HG03460 (cell line): ENCODE results near the gene P3H2.
A peak's percentile ranks its signal among the peaks of the same experiment; 100 is the strongest.
"Not testable (repeated sequence)": the region's sequence is repeated elsewhere in the genome, so short reads cannot be mapped to it uniquely, and the experiment has no call there.

Source experiments
- ATAC-seq: cut with Tn5 transposase; IDR thresholded peaks from one replicate; pipeline ENCODE4 v1.9.1; 2021; ENCODE audit not compliant: unreplicated experiment

Gene P3H2

GRCh38 chr3:190120269-190121060, at the start of gene P3H2:
P3H2 (minus strand) TSS chr3:190120897; CDS start chr3:190120731, 166 bp downstream.
- ATAC-seq = peak; percentile 70

DNA sequence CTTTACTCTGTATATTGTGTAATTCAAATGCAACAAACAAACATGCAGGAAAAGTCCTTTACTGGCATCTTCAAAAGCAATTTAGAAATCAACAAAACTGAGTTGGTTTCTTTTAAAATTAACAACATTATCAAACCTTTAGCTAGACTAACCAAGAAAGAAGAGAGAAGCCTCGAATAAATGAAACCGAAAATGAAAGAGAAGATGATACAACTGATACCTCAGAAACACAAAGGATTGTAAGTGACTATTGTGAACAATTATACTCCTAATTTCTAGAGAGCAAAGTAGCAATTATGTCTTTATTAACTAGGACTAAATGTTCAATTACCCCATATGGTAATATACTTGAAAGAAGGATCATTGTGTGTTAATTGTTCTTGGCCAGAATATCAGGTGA, 49.2 kb upstream of the P3H2 start:
- peak; percentile 78 for ATAC-seq

GRCh38 chr3:190169243-190169642, 48.5 kb upstream of the P3H2 start:
- peak; percentile 31 for ATAC-seq

DNA sequence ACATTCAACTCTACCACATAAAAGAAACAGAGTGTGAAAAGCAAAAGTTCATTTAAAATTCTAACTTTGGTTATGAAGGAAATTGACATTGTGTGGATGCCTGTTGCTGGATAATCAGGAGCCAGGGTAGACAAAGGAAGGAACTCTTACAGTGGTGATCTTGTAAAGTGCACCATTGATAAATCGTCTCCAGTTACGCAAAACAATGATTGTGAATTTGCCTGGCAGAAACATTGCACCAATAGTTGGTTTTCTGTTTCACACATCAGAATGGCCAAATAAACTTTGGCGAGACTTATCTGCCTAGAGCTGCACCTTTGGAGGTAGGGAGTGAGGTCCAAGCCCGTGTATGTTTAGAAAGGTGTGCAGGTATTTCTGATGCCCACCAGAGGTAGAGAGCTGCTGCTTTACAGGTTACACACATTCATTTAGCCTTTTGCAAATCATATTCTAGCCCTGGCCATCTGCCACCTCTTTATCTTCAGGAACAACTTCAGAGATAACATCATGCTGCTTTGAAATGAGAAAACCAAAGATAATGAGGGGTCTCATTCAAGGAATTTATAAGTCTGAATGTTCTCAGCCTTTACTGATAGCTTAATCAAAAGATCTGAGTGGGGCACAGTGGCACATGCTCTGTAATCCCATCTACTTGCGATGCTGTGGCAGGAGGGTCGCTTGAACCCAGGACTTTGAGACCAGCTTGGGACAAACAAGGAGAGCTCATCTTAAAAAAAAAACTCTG, 47.4 kb upstream of the P3H2 start:
- no peak for ATAC-seq

- ATAC-seq = no peak
These were observed 46.3 kb upstream of the P3H2 start for GRCh38 chr3:190166948-190167347.

GRCh38 chr3:190165253-190165652, 44.6 kb upstream of the P3H2 start:
- no peak for ATAC-seq

GRCh38 chr3:190162013-190162412, 41.3 kb upstream of the P3H2 start:
- not testable (repeated sequence) for ATAC-seq

DNA sequence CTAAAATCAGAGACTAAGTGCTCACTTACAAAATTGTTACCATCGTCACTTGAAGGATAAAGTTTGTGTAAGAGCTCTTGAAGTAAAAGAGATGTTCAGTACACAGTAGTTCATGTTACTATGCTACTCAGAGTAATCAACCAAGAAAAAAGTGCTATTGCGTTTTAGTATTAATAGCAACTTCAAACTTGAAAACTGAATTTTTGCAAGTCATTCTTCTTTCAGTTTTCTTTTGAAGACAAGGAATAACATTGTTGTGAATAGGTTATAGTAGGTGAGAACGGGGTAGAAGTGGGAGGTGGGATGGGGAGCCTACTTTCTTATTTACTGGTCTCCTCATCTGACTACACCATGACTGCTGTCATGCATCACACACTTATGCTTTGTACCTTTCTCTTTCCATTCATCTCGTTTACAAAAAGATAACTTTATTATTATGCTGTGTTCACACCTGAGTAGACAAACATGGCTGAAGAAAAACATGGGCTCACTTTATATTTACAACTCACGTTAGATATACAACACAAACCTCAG, 39.3 kb upstream of the P3H2 start:
- no peak for ATAC-seq

GRCh38 chr3:190158261-190158660, 37.6 kb upstream of the P3H2 start:
- no peak for ATAC-seq

GRCh38 chr3:190155752-190156151, 35.1 kb upstream of the P3H2 start:
- ATAC-seq = no peak

DNA sequence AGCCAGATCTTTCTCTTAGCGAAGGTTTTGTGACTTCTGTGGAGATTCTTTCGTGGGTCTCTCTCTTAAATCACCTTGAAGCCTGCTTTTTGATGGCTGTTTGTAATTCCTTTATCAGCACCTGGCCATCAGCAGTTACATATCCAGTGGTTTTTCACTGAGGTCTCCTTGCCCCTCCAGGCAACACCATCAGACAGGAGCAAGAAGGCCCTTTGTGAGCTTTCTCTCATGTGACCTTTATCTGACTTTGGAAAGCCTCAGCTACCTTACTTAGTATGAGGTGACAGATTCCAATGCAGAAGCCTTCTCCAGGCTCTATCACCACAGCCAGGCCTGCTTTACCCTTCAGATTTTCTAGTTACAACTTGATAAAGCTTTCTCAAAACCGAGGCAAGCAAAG, 30.0 kb upstream of the P3H2 start:
- ATAC-seq = no peak

GRCh38 chr3:190149830-190150619, 29.3 kb upstream of the P3H2 start:
- not testable (repeated sequence) for ATAC-seq

- ATAC-seq = not testable (repeated sequence)
These were observed 24.1 kb upstream of the P3H2 start for GRCh38 chr3:190144793-190145192.

DNA sequence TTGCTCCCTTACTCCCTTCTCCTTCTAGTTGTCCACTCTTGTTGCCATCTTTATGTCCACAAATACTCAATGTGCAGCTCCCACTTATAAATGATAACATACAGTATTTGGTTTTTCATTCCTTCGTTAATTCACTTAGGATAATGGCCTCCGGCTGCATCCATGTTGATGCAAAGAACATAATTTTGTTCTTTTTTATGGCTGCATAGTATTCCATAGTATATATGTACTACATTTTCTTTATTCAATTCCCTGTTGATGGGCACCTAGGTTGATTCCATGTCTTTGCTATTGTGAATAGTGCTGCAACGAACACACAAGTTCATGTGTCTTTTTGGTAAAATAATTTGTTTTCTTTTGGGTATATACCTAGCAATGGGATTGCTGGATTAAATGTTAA, 21.3 kb upstream of the P3H2 start:
- no peak for ATAC-seq

DNA sequence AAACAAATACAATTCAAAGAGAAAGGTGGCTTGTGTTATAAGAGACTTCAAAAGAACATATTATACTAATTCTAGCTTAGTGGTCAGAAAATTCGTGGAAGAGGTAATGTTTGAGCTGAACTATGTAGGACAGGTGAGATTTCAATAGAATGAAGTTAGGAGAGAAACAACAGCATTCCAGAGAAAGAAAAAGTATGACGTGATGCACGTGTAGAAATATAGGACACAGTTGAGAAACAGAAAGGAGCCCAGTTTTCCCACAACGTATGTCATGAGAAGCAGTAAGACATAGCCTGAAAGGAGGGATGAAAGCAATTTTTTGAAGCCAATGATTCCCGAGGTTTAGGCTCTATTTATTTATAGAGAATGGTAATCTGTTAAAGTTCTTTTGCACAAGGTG, 18.7 kb upstream of the P3H2 start:
- ATAC-seq = no peak

GRCh38 chr3:190132371-190132770, 11.7 kb upstream of the P3H2 start:
- no peak for ATAC-seq

DNA sequence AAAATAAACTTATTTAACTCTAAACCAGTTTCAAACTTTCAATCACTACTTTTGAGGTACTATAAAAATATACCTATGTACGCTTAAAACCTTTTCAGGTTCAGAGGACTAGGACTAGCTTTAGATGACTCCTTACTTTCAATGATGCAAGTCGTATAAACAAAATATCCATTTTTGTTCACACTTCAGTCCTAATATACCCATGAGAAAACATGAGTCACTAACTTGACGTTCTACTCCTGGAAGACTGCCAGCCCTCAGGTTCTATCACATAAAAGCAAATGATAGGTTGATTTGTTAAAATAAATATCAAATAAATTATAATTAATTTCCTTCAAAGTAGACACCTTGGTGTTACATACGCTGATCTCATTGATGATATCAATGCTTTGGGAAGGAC, 10.6 kb upstream of the P3H2 start:
- ATAC-seq = no peak

GRCh38 chr3:190130696-190131095, 10.0 kb upstream of the P3H2 start:
- ATAC-seq = no peak

GRCh38 chr3:190130037-190130436, 9.3 kb upstream of the P3H2 start:
- no peak for ATAC-seq

DNA sequence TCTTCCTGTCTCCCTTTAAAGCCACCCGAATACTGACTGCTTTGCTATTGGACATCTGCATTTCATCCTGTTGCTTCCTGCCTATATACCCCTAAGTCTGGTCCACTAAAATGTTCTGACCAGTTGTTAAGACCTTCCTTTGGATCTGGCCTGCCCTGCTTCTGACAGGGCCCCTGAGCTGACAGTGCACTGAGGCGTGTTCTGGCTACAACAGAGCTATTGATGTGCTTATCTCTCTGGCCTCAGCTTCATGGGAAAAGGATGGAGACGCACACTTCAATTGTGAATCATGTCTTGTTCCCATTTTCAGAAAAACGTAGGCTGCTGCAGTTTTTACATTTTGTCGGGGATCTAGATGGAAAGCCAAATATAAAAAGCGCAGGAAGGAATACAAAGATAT, 7.1 kb upstream of the P3H2 start:
- no peak for ATAC-seq

GRCh38 chr3:190127195-190127594, 6.5 kb upstream of the P3H2 start:
- no peak for ATAC-seq
